Medulla oblongata (tissue), 1 donor: Measurements from ENCODE around the gene DTX4.

Source experiments
- DNase-seq: peaks from one replicate; pipeline ENCODE4 v3.0.0-alpha.2; 2015; ENCODE audit errors: extremely low spot score

The DTX4 gene

DNA sequence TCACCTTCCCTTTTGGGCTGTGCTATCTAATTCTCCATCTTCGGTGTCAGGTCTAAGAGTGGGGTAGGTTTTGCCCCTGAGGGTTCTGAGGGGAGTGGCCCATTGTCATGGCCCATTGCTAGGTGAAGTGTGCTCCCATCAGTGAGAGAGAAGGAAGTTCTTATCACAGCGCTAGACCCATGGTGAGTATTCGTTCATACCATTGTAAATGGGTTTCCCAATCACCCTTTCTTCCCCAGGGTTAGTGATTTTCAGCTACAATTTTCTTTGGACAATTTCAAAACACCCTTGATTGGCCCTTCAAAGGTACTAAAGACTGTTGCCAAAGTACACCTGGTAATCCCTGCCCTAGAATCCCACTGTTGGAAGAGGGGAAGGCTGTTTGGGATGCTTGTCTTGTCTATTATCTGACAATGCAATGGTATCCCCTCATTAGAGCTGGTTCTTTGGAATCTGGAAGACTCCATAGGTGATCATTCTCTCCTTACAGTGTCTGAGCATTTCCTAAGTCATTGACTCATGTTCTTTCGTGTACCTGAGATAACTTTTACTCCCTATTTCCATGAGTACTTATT is 20.6 kb downstream of the DTX4 start:
- DNase-seq = no peak

DNA sequence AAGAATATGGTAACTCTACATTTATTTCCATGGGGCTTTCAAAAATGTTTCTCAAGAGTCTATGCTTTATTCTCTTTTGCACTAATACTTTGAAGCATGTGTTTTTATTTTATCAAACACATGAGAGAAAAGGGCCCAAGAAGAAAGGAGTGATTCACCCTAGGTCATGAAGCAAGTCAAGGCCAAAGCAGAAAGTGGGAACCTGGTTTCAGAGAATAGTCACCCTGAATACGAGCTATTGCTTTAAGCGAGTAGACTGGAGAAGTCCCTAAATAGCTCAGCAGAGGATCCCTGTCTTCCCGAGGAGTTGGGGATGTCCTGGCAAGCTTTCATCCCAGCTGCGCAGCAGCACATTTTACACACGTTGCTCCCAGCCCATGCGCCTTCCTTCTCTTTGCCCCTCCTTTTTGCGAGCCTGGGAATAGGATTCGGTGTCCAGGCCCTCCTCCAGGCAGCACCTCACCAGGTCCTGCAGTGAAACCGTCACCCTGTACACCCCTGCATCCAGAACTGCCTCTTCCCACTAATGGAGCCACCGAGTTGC is 21.7 kb downstream of the DTX4 start:
- no peak for DNase-seq

DNA sequence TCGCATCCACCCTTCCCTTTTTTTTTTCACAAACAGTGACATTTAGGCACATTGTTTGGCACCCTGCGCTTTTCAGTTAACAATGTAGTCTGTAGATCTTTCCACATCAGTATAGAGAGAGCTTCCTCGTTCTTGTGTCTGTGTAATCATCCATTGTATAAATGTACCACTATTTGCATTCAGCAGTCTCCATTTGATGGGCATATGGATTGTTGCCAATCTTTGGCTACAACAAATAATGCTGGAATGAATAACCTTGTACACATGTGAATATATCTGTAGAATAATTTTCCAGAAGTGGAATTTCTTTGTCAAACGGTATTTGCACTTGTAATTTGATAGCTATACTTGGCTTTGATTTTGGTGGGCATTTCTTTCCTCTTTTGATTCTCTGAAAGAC is 23.7 kb downstream of the DTX4 start:
- DNase-seq = no peak

DNA sequence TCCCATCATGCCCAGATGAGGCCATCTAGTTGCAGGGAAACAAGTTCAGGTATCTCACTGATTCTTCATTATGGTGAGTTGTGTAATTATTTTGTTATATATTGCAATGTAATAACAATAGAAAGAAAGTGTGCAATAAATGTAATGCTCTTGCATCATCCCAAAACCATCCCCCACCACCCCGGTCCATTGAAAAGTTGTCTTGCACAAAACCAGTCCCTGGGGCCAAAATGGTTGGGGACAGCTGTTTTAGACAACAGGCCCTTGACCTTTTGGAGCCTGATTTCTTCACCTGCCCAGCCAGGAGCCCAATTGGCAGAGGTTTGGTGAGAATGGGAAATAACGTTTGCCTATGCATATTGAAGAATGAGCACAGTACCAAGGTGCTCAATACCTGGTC is 24.8 kb downstream of the DTX4 start:
- no peak for DNase-seq

DNA sequence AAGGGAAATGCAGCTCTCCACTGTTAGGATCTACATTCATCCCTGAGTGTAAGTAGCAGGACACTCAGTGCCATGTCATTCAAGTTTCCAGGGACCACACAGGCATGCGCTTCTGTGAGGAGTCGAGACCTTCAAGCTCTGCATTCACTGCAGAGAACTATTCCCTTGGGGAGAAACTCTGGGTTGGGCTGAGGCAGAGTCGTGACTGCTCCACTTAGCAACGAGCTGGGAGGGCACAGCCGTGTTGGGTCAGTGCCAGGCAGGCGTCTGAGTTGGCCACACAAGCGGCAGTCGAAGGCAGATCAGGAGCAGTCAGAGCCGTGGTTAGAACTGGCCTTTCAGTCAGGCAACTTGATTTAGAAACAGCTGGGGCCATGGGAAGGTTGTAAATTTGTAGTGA is 26.1 kb downstream of the DTX4 start:
- peak; percentile 85 for DNase-seq

DNA sequence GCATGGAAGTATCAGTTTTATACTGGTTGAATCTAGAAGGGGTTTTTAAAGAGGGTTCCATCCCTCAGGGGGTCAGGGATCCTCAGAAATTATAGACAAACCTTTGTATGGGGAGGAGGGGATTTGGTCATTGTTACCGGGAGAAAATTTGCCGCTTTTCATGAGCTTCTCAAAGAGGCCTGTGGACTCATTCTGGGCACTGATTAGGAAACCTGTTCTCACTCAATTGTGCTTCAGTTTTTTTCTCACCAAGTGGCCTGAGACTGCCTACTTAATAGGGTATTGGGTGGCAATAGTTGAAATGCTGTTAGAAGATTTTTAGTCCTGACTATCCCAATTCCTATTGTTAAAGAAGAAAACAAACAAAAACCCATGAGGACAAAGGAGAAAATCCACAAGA is 26.8 kb downstream of the DTX4 start:
- no peak for DNase-seq

DNA sequence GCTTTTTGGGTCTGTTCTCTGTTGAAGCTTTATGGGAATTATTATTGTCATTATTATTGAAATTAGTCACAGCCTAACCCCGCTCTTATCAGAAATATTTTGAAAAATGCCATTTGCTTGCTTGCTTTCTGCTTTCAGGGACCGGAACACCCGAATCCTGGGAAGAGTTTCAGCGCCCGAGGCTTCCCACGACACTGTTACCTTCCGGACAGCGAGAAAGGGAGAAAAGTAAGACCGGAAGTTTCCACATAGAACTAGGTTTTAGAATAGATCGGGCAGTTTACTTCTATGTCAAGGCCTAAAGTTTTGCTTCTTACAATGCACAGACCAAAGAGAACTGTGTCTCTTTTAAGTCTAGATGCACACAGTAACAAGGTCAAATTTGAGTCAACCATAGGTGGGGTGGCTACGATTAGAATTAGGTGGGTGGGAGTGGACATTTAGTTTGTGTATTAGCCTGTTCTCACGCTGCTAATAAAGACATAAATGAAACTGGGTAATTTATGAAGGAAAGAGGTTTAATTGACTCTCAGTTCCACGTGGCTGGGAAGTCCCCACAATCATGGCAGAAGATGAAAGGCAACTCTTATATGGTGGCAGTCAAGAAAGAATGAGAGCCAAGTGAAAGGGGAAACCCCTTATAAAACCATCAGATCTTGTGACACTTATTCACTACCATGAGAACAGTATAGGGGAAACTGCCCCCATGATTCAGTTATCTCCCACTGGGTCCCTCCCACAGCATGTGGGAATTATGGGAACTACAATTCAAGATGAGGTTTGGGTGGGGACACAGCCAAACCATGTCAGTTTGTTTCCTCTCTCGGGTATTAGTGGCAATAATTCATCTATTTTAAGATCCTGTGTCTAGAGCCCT is 27.9 kb downstream of the DTX4 start:
- no peak for DNase-seq

DNA sequence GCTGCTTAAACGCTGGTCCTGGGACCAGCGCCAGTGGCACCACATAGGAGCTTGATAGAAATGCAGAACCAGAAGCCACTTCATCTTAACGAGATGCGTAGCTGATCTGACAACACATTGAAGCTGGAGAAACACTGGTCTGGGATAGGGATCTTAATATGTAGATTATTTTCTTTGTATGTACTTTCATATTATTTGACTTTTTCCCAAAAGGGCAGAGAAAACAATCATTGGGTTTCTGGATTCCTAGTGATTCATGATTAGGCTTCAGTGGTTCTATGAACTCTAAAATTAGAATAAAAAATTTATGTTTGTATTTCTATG is 28.5 kb downstream of the DTX4 start:
- no peak for DNase-seq

DNA sequence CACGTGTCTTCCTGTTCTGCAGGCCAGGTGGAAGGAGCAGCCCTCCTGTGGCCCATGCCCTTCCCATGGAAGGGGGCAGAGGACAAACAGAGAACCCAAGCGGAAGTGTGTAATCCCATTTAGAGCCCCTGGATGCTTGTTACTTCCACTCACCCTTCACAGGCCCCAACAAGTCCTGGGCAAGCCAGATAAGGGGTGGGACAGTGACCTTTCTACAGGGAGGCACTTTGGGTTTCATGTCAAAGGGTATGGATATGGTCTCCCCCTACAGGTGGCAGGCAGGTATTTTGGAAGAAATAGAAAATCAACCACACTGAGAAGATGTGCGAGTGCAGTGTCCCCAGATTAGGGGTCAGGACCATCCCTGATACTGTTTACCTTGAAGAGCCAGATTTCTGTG is 29.4 kb downstream of the DTX4 start:
- DNase-seq = no peak

DNA sequence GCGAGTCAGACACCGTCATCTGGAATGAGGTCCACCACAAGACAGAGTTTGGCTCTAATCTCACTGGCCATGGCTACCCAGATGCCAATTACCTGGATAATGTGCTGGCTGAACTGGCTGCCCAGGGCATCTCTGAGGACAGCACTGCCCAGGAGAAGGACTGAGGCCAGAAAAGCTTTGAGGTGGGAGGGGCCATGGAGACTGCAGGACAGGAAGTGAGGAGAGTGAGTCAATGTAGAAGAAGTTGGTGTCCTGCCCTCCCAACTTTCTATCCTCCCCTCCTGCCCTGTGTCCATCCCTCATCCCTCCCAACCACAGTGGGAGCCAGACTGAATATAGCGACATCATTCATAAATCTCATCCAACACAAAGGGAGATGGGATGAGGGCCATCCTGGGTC is 32.8 kb downstream of the DTX4 start:
- no peak for DNase-seq

DNA sequence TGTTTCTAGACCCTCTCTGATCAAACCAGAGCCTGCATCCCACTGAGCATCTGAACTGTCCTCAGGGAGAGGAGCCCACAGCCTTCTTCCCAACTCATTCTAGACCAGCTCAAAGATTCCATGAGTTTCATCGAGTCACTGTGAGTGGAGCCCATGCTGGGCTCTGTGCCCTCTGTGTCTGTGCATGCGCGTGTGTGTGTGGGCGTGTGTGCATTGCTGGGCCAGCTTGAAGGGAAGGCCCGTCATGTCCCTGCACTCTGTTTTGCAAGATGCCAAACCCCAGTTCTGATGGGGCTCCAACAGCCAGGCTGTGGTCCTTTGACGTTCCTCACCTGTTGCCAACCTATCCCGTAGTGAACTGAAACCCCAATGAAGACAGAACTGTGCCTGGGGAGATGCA is 33.7 kb downstream of the DTX4 start:
- no peak for DNase-seq

DNA sequence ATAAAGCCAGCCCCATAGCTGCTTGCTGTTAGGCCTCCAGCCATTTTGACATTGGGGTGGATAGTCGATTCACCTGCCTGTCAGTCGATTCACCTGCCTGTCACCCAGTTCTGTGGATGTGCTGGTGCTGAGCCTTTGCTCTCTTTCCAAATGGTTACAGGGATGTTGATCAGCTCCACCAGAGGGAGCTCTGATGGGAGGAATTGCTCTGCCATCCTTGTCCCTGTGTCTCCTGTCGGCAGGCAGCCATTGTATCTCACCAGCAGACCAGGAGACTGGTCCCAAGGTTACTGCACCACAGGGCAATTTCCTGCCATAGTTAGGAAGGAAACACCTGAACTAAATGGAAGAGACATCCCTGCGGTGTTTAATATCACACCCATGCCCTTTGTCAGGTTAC is 34.7 kb downstream of the DTX4 start:
- DNase-seq = peak; percentile 75

DNA sequence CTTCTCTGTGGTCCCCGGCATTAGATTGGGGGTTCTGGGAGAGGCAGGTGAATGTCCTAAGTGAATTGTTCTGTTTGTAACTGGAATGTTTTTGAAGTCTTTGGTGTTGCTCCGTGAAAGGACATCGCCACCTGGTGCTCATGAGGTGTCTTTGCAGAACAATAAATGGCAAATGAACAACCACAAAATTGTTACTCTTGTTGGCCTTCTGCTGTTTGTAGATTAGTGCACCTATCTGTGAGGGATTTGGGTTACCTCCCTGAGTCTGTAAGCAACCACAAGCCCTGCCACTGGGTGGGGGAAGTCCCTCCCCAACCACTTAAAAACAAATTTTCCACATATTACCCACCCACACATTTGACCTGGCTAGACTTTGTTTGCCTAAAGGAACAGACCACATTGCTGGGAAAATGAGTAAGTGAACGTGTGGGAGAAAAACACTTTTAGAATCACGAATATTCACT is 36.1 kb downstream of the DTX4 start:
- peak; percentile 82 for DNase-seq

DNA sequence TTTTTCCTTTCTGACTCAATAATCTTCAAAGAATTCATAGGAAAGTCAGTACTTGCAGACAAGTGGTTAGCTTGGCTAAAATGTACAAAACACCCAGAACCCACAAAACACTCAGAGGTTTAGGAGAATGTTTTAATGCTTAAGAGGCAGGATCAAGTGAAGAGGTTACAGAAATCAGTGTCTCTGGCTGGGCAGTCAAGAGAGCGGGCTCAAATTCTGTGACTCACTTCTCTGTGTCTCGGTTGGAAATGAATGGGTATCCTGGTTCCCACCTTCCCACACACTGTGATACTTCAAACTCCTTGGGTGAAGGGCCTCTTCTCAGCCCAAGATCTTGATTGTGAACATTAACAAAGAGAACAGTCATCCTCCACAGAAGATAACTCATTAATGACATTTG is 37.0 kb downstream of the DTX4 start:
- DNase-seq = no peak

DNA sequence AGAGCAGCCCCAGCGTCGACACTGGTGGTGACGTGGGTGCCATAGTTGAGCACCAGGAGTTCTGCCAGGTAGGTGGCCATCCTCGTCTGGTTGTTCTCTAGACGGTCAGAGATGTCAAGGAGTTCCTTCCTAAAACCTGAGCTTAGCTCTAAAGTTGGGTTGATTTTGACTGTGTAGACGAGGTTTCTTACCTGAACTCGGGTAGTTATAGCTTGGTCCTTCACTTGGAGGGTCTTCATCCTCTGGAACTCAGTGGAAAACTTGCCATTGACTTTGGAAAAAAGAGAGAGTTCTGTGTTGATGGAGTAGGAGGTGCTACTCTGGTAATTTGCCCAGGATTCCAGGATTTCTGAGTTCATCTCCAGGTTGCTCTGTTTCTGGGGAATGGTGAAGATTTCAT is 40.3 kb downstream of the DTX4 start:
- no peak for DNase-seq

DNA sequence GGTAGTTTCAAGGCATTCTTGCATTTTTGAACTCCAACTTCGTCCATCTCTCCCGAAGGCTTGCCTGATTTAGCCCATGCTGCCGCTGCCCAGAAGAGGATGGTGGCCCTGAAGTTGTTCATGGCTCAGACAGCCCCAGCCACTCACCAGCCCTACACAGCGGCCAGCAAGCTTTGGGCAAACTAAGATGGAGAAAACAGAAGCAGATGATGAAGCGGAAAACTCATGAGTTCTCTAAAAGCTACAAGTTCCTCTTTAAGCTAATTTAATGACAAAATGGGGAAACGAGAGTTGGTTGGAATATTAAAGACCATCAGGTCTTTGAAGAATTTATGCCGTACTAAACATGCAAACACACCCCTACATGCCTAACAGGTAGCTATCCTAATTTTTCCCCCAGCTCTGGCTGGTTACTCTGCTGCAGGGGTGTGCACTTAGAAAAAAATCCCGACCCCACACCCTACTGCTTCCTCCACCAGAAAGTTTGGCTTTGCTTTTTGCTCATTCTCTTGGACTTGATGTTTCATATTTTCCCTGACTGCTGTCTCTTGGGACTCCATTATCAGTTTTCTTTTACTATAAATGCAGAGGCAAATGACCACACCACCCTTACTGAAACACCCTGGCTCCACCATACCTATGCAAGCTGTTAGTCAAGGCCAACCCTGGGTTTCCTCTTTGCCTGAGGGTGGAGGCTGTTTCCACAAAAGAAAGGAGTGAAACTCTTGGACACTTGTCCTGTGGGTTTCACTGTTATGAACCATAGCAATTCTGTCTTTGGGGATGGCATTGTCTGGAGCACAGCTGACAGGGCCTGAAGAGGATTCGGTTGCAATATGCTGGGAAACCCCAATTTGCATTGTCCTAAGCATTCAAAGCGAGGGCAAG is 41.1 kb downstream of the DTX4 start, which contains the start of gene MPEG1:
TSS of gene MPEG1 (minus strand) at position 184 of the 888 bp plus-strand sequence. CDS start at position 122, 62 bp downstream.
- peak; percentile 67 for DNase-seq

DNA sequence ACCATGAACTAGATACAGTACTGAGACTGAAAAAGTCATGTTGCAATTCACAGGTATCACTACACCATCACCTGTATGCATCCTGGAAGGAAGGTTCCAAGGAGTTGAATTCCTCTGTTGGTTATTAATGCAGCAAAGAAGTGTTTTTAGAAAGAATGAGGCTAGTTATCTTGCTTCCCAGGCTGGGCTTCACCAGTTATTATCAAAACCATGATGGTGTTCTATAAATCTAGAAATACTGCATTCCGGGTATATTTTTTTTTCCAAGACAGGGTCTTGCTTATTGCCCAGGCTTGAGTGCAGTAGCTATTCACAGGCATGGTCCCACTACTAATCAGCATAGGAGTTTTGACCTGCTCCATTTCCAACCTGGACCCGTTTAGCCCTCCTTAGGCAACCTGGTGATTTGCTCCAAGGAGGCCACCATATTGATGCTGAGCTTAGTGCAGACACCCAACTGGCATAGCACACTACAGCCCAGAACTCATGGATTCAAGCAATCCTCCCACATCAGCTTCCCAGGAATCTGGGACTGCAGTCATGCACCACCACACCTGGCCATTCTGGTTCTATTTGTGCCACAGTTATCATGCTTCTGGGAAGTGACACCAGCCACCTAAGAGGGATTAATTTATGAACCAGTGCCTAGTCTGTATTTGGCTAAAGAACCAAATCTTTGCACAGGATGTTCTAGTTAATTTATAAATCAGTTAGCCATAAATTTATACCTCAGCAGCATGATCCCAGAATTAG is 42.4 kb downstream of the DTX4 start:
- no peak for DNase-seq

DNA sequence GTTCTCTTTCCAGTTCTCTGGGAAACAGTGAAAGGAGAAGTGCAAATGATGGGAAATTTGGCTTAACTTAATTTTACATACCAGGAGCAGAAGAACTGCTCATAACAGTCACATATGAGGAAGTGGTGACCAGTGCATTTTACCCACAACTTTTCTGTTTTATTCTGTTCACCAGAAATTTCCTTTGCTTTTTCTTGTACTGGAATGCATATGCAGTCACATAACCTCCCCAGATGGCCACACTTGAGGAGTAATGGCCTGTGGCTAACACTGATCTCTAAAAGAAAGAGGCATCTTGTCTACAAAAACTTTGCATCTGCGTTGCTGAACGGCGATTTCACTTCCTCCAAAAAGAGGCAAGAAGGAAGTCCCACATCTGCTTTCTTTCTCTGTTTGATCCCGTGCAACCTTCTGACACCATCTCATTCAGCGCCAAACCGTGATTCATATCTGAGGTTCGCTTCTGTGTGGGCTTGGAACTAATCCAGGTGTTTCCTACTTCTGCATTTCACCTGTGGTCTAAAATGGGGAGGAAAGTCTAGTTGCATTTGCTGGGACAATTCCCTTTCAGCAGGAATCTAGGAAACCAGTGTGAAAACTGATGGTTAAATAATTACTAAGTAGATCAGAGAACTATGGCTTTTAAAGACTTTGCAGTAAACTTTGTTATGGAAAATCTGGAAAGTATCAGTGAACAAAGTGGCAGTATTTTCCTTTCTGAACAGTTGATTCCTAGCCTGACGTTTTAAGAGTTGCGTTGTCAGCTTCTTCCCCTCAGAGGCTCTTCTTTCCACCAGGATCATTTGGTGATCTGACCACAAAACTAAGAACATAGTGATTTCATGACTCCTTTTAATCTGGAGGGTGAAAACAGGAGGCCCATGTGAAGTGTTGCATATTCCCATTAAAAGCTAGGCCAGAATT is 45.0 kb downstream of the DTX4 start:
- DNase-seq = peak; percentile 83

DNA sequence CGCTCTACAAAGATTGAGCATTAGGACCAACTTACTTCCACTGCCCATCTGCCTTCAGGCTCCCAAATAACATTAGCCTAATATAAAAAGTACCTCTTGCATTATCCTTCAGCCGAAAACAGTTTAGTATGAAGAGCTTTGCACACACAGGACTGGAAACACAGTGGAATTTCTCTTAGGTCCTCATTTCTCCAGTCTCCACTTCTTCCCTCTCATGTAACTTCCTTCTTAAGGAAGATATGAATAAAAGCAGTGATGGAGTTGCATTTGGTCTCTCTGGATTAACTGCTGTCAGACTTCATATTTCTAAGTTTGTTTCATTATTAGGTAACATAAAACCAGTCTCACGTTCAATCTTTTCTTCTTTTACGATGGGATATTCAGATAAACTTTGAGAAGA is 46.4 kb downstream of the DTX4 start:
- DNase-seq = no peak

DNA sequence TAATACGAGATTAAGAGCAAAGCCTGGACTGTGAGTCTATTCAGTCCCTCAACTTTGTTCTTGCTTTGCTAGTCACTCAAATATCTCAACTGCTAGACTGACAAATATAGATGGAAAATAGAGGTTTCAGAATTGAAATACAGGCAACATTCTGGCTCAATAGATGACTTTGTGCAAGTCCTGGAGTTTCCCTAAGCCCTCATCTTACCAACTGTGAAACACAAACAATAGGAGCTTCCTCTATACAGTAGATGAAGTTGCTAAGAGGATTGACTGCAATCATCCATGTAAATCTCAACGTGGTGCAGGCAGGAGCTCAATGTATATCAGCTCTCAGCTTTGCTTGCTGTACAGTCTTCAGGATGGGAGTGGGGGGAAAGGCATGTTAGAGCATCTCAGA is 47.0 kb downstream of the DTX4 start:
- DNase-seq = no peak
